Measurements from ENCODE around the gene ZNF366. TPM values are rescaled to one million over a fixed set of nuclear protein-coding genes. Genes with fewer than 3 reads are reported as not detected.

The ZNF366 gene
- polyA plus RNA-seq, 2 of the 4 experiments (the other 2 are of a cell fraction), result not detected

- 89% methylated on average over 7 of the region's 7 CpGs for WGBS (ENCODE audit: missing lambda C conversion rate)
- H3K4me3 ChIP-seq, result no peak overlapping the region
- DNase-seq (ENCODE audit: low read depth in 1 of 2, low spot score in 1 of 2) (no peak), ATAC-seq (no peak), FAIRE-seq (no peak)
- H3K27ac ChIP-seq, result no peak overlapping the region
- H3K4me2 ChIP-seq, result no peak overlapping the region
- CTCF ChIA-PET, result no interaction called here
- H3K4me1 ChIP-seq, result no peaks in the 10 kb centered on the region
- POLR2A ChIA-PET, result no interaction called here
- TF ChIP-seq PBX3 (IDR thresholded peaks at IDR 0.05) (no peak), RARB (CRISPR knock-in tag; IDR thresholded peaks at IDR 0.05) (no peak), ELK1 (IDR thresholded peaks at IDR 0.05; ENCODE audit: low read depth, low read length) (no peak), CBX2 (IDR thresholded peaks at IDR 0.05; ENCODE audit: borderline replicate concordance, low read depth) (no peak), HDAC2 (IDR thresholded peaks at IDR 0.05) (no peak), PHF8 (IDR thresholded peaks at IDR 0.05; ENCODE audit: borderline replicate concordance, low read depth) (no peak)
- H3K9me3 ChIP-seq, result no peaks in the 10 kb centered on the region
These were observed 23.0 kb upstream of the ZNF366 start for GRCh38 chr5:72530196-72530595.

GRCh38 chr5:72529383-72529782 is 22.2 kb upstream of the ZNF366 start:
- 72% methylated on average over 2 of the region's 2 CpGs for WGBS (ENCODE audit: missing lambda C conversion rate)
- TF ChIP-seq SREBF2 (IDR thresholded peaks at IDR 0.05) (no peak), HDAC2 (IDR thresholded peaks at IDR 0.05) (no peak), CTCF (IDR thresholded peaks at IDR 0.05) (no peak), CHD4 (IDR thresholded peaks at IDR 0.05; ENCODE audit: borderline replicate concordance) (no peak), ATOH8 (CRISPR knock-in tag; IDR thresholded peaks at IDR 0.05; ENCODE audit: low read depth) (no peak), BHLHE40 (IDR thresholded peaks at IDR 0.05; ENCODE audit: low read depth, low read length) (no peak), CHD2 (IDR thresholded peaks at IDR 0.05; ENCODE audit: low read length, partially characterized antibody) (no peak), HOXB5 (CRISPR knock-in tag; IDR thresholded peaks at IDR 0.05) (no peak), HMGXB4 (CRISPR knock-in tag; IDR thresholded peaks at IDR 0.05; ENCODE audit: borderline replicate concordance) (no peak), TP53 (CRISPR knock-in tag; IDR thresholded peaks at IDR 0.05) (no peak)
- H3K4me1 ChIP-seq, result no peaks in the 10 kb centered on the region
- ChIA-PET POLR2A (no interaction called here), CTCF (no interaction called here)
- H3K4me3 ChIP-seq, result no peak overlapping the region
- no peaks in the 10 kb centered on the region for H3K9me3 ChIP-seq
- DNase-seq (ENCODE audit: low read depth in 1 of 2, low spot score in 1 of 2), result no peak
- ATAC-seq, result no peak
- no peak overlapping the region for H3K4me2 ChIP-seq
- H3K27ac ChIP-seq, result no peak overlapping the region
- FAIRE-seq, result no peak

- no peak overlapping the region for H3K27ac ChIP-seq
- ATAC-seq (no peak), DNase-seq (ENCODE audit: low read depth in 1 of 2, low spot score in 1 of 2) (peak in 1 of 2 experiments; percentile 14), FAIRE-seq (no peak)
- no peak overlapping the region for H3K4me3 ChIP-seq
- H3K9me3 ChIP-seq, result peaks cover 9% of the 10 kb centered on the region
- no peaks in the 10 kb centered on the region for H3K4me1 ChIP-seq
- POLR2A ChIA-PET, result no interaction called here
- H3K4me2 ChIP-seq, result no peak overlapping the region
- CTCF ChIA-PET, result interaction anchor here (1.1 kb wide), 1 partner anchor 64 kb away, joined by 3 read pairs; no protein-coding TSS in a partner anchor
- no peak for TF ChIP-seq ESRRA (IDR thresholded peaks at IDR 0.05; ENCODE audit: borderline replicate concordance, low read length)
- no peak for TF ChIP-seq HOXB13 (CRISPR knock-in tag; IDR thresholded peaks at IDR 0.05; ENCODE audit: low read depth)
- no peak for TF ChIP-seq HOXB5 (CRISPR knock-in tag; IDR thresholded peaks at IDR 0.05)
- no peak for TF ChIP-seq EP300 (IDR thresholded peaks at IDR 0.05)
- no peak for TF ChIP-seq BHLHE40 (IDR thresholded peaks at IDR 0.05; ENCODE audit: low read depth, low read length)
- no peak for TF ChIP-seq REST (IDR thresholded peaks at IDR 0.05)
- no peak for TF ChIP-seq PHF8 (IDR thresholded peaks at IDR 0.05; ENCODE audit: borderline replicate concordance, low read depth)
- no peak for TF ChIP-seq RARB (CRISPR knock-in tag; IDR thresholded peaks at IDR 0.05)
- TF ChIP-seq FOSB (CRISPR knock-in tag; IDR thresholded peaks at IDR 0.05), result no peak
- no peak for TF ChIP-seq E2F6 (IDR thresholded peaks at IDR 0.05; ENCODE audit: borderline replicate concordance, low read depth)
- TF ChIP-seq ZC3H11A (IDR thresholded peaks at IDR 0.05), result no peak
- TF ChIP-seq ZNF302 (CRISPR knock-in tag; IDR thresholded peaks at IDR 0.05), result no peak
These were observed 18.6 kb upstream of the ZNF366 start for GRCh38 chr5:72525816-72526215.

Data from A549 (cell line).